CD1c-positive myeloid dendritic cell (primary cell): ENCODE data around the gene RGS11.

Experiments used
- DNase-seq: peaks from one replicate; pipeline ENCODE4 v3.0.0-alpha.2; 2016; ENCODE audit errors: extremely low spot score

Gene RGS11

GRCh38 chr16:296806-297510, 21.2 kb upstream of the RGS11 start:
- no peak for DNase-seq

DNA sequence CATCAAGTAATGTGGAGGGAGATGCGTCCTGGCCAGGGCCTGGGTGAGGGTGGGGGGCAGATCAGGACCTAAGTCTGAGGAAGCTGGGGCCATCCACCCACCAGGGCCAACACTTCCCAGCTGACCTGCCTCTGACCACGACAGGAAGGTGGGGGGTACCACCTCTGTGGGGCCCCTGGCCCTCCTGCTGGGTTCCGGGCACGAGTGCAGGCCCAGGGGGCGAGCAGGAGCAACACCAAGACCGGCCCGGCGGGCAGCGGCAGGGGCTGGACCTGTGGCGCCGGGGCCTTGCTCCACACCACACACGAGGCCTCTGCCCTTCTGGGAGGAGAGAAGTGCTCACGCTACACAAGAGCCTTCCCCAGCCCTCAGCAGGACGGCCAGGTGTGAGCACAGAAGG, 20.5 kb upstream of the RGS11 start:
- no peak for DNase-seq

GRCh38 chr16:293043-293775, 17.5 kb upstream of the RGS11 start:
- DNase-seq: no peak

GRCh38 chr16:291539-291938, 15.8 kb upstream of the RGS11 start:
- no peak for DNase-seq

GRCh38 chr16:290681-291405, 15.1 kb upstream of the RGS11 start:
- DNase-seq: no peak

DNA sequence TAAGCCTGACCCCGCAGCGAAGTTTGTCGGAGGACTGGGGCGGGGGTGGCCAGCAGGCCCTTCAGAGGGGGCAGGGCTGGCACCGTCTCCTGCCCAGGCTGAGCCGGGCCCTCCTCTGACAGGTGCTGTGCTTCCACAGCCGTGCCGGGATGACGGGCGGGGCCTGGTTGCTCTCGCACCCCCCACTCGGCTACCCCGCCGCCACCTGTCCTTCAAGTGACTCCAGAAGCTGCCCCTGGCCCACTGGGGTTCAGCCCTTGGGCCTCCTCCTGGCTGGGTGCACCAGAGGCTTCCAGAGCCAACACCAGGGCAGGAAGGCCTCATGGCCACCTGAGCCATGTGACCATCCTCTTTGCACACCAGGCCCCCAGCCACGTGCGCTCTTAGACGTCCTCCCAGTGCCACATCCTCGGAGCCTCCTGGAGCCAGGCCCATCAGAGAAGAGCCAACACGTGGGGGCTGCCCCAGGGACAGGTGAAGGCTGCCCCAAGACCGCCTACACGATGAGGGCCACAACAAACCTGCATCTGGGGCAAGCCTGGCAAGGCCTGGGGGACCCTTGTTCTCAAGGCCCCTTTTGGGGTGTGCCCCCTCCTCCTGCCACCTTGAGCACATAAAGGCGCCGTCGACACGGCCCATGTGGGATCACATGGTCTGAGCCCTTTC, 14.4 kb upstream of the RGS11 start:
- DNase-seq: no peak

DNA sequence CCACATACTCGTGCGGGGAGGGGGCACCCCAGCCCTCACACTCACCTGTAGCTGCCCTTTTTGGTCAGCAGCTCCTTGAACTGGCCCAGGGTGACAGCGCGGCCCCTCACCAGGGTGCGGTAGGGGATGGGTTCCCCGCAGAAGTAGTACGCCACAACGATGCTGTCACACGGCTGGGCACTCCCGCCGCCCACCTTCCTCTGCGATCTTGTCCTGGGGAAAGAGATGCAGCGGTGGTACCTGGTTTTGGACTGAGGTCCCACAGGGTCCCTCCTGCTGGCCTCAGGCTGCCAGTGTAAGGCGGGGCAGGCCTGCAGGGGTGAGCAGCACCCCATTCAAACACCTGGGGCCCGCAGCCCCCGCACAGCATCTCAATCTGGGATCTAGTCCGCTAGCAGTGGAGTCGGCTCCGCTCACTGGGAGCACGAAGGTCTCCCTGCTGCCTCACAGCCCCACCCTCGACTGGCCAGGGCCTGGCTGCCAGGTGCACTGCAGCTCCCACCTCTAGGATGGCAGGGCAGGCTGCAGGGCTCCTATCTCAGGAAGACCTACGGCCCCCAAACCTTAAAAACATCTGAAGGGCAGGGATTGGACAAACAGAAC, 13.8 kb upstream of the RGS11 start:
- no peak for DNase-seq

- no peak for DNase-seq
Observed at GRCh38 chr16:287981-288920, 12.5 kb upstream of the RGS11 start.

DNA sequence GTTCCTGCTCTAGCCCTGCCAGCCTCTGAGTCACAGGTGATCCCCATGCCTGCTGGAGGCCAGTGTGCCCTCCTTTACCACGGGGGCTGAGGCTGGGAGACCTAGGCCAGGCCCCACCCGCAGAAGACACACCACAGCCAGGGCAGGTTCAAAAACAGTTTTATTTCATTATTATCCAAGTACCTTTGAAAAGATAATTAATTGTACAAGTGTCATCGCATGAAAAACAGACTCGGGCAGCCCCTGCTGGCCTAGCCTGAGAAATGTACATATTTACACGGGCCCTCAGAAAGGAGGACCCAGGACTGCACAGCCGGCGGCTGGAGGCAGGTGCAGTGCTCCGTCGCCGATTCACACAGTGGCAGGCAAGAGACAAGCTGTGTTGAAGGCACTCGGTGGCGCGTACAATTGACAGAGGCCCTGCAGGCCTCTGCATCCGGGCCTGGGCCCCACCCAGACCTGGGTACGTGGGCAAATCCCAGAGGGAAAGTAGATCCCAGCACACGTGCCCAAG, 11.6 kb upstream of the RGS11 start:
- no peak for DNase-seq

GRCh38 chr16:286491-287297, 10.9 kb upstream of the RGS11 start:
- DNase-seq: no peak

- DNase-seq: no peak
Observed at GRCh38 chr16:285146-286055, 9.7 kb upstream of the RGS11 start.

DNA sequence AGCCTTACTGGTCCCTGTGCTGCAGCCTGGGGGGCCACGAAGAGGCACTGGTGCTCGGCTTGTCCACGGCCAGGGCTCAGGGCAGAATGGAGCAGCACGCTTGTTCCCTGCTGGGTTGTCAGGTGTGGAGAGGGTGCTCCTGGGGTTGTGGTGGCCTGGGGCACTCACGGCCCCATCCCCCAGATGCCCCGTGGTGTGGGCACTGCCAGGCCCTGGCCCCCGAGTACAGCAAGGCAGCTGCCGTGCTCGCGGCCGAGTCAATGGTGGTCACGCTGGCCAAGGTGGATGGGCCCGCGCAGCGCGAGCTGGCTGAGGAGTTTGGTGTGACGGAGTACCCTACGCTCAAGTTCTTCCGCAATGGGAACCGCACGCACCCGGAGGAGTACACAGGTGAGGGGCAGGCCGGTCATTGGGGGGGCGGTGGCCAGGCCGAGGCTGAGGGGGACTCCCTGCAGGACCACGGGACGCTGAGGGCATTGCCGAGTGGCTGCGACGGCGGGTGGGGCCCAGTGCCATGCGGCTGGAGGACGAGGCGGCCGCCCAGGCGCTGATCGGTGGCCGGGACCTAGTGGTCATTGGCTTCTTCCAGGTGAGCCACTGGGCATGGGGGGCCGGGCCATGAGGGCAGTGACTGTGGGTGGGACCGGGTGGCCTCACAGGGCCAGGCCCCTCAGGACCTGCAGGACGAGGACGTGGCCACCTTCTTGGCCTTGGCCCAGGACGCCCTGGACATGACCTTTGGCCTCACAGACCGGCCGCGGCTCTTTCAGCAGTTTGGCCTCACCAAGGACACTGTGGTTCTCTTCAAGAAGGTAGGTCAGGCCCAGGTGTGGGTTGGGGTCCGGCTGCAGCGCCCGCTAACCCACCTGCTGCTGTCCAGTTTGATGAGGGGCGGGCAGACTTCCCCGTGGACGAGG, 8.7 kb upstream of the RGS11 start:
- DNase-seq: no peak

GRCh38 chr16:283033-283805, 7.5 kb upstream of the RGS11 start, which contains the start of gene PDIA2:
Gene PDIA2, plus strand, starts transcription at chr16:283164. Its CDS starts 6 bp downstream, at chr16:283170.
- no peak for DNase-seq

- DNase-seq: no peak
Observed at GRCh38 chr16:282491-282890, 6.7 kb upstream of the RGS11 start.

GRCh38 chr16:281660-282255, 6.0 kb upstream of the RGS11 start:
- DNase-seq: no peak

- no peak for DNase-seq
Observed at GRCh38 chr16:280991-281659, 5.4 kb upstream of the RGS11 start.
